GM12872 (cell line): ENCODE measurements around the gene FLT4.

Experiments
- TF ChIP-seq, protein P1 (sequence below): IDR thresholded peaks from 3 replicates; pipeline ENCODE4 v1.5.1; 2011; ENCODE audit warnings: low read depth, mild to moderate bottlenecking, low read length, moderate library complexity; ENCODE audit not compliant: insufficient read depth

Gene FLT4

DNA sequence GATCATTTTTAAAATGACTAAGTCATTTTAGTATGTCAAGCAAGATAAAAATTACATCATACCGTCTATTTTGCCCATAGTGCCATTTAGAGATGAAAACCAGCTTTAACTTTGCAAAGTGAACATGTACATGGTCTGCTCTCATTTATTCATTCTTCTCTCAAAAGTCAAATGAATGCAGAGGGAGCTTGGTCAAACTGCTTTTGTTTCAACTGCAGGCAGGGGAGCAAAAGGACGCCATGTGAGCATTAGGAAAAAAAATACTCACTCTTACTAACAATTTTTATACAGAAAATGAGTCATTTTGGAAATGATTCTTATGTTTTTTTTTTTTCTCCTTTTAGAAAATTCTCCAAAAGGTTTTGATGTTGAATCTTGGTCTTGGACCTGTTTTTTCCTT, 73.8 kb downstream of the FLT4 start:
- TF ChIP-seq, protein P1, sequence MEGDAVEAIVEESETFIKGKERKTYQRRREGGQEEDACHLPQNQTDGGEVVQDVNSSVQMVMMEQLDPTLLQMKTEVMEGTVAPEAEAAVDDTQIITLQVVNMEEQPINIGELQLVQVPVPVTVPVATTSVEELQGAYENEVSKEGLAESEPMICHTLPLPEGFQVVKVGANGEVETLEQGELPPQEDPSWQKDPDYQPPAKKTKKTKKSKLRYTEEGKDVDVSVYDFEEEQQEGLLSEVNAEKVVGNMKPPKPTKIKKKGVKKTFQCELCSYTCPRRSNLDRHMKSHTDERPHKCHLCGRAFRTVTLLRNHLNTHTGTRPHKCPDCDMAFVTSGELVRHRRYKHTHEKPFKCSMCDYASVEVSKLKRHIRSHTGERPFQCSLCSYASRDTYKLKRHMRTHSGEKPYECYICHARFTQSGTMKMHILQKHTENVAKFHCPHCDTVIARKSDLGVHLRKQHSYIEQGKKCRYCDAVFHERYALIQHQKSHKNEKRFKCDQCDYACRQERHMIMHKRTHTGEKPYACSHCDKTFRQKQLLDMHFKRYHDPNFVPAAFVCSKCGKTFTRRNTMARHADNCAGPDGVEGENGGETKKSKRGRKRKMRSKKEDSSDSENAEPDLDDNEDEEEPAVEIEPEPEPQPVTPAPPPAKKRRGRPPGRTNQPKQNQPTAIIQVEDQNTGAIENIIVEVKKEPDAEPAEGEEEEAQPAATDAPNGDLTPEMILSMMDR: no peak

DNA sequence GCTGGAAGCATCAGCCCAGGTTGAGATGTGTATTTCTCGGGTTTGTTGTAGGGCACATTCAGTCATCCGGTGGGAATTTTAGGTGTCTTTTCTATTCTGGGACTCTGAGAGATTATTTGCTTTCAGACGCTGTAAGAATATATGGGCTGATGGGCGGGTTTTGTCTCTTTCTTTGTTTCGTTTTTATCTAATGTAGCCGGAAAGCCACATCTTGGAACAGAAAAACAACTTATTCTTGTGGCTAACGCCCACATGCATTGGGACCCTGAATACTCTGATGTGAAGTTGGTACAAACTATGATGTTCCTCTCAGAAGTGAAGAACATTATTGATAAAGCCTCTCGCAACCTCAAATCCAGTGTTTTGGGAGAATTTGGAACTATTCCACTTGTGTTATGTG, 80.5 kb downstream of the FLT4 start:
- TF ChIP-seq, protein P1: no peak

- TF ChIP-seq, protein P1: no peak
Measured at GRCh38 chr5:180563994-180564393, 85.4 kb downstream of the FLT4 start.

DNA sequence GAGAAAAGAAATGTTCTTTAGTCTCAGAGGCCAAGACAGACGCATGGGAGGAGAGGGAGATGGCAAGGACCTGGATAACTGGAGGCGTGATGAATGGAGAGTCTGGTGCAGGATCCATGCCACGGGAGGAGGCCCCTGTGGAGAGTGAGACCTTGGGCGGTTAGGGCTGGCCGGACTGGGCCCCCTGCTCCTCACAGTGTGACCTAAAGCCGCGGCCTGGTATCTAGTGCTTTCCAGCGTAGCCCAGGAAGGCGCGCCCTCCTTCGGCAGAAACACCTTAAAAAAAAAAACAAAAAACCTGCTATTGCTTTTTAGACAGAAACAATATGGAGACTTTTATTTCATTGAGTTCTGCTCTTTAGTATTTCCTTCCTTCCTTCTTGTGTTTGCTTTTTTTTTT, 91.2 kb downstream of the FLT4 start:
- TF ChIP-seq, protein P1: no peak

DNA sequence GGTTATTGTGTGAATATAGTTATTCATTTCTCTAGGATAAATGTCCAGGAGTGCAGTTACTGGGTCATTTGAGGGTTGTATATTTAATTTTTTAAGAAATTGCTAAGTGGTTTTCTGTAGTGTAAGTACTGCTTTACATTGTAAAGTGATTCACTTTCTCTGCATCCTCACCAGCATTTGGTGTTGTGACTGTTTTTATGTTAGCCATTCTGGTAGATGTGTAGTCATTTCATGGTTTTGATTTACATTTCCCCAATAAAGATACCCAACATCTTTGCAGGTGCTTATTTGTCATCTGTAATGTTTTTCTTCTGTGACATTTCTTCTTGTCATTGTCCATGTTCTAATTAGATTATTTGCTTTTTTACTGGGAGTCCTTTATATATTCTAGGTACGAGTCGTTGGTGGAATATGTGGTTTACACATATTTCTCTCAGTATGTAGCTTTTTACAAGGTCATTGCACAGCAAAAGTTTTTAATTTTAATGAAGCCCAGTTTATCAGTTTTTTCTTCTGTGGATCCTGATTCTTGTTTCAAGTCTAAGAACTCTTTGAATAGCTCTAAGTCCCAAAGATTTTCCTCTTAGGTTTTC, 92.1 kb downstream of the FLT4 start:
- TF ChIP-seq, protein P1: no peak

GRCh38 chr5:180555168-180555921, 94.1 kb downstream of the FLT4 start:
- TF ChIP-seq, protein P1: no peak

- TF ChIP-seq, protein P1: no peak
Measured at GRCh38 chr5:180553530-180553929, 95.9 kb downstream of the FLT4 start.
